GM19239 (cell line): ENCODE results near the gene TENM4.

Source experiments
- DNase-seq: peaks from one replicate; pipeline ENCODE4 v3.0.0; 2011; ENCODE audit warnings: low spot score; ENCODE audit not compliant: insufficient read length
- FAIRE-seq: peaks from 2 replicates; lab custom pipeline; 2011; peaks lifted over from hg19 to GRCh38; lab: Jason Lieb, UNC

TENM4 gene

GRCh38 chr11:78688460-78688859 lies 752.4 kb downstream of the TENM4 start:
- no peak for DNase-seq
- FAIRE-seq = no peak

- DNase-seq (no peak), FAIRE-seq (no peak)
Observed at GRCh38 chr11:78685156-78685555, 755.7 kb downstream of the TENM4 start.

GRCh38 chr11:78684377-78684776 lies 756.5 kb downstream of the TENM4 start:
- DNase-seq = no peak
- no peak for FAIRE-seq

GRCh38 chr11:78683774-78684173 lies 757.1 kb downstream of the TENM4 start:
- FAIRE-seq (no peak), DNase-seq (no peak)

- FAIRE-seq (no peak), DNase-seq (no peak)
Observed at GRCh38 chr11:78676026-78676557, 764.7 kb downstream of the TENM4 start.

GRCh38 chr11:78672850-78673620 lies 767.8 kb downstream of the TENM4 start:
- no peak for FAIRE-seq
- no peak for DNase-seq

- DNase-seq = no peak
- FAIRE-seq = no peak
Observed at GRCh38 chr11:78669249-78669648, 771.6 kb downstream of the TENM4 start.

GRCh38 chr11:78667461-78667860 lies 773.4 kb downstream of the TENM4 start:
- FAIRE-seq (no peak), DNase-seq (no peak)

- DNase-seq (no peak), FAIRE-seq (no peak)
Observed at GRCh38 chr11:78666675-78667160, 774.1 kb downstream of the TENM4 start.

GRCh38 chr11:78664636-78665035 lies 776.2 kb downstream of the TENM4 start:
- no peak for DNase-seq
- FAIRE-seq = no peak

- no peak for DNase-seq
- FAIRE-seq = no peak
Observed at GRCh38 chr11:78662811-78663210, 778.0 kb downstream of the TENM4 start.

- FAIRE-seq = no peak
- DNase-seq = no peak
Observed at GRCh38 chr11:78660471-78660870, 780.4 kb downstream of the TENM4 start.

GRCh38 chr11:78659326-78660270 lies 781.2 kb downstream of the TENM4 start:
- no peak for FAIRE-seq

GRCh38 chr11:78657968-78658839 lies 782.6 kb downstream of the TENM4 start:
- no peak for DNase-seq
- FAIRE-seq = no peak

More at GRCh38 chr11:78659326-78660270, 781.2 kb downstream of the TENM4 start:
- DNase-seq = no peak

- FAIRE-seq (no peak), DNase-seq (no peak)
Observed at GRCh38 chr11:78657441-78657840, 783.4 kb downstream of the TENM4 start.

GRCh38 chr11:78656984-78657383 lies 783.8 kb downstream of the TENM4 start:
- FAIRE-seq = no peak
- DNase-seq = no peak

- no peak for FAIRE-seq
- DNase-seq = no peak
Observed at GRCh38 chr11:78656327-78656726, 784.5 kb downstream of the TENM4 start.

GRCh38 chr11:78655561-78655960 lies 785.3 kb downstream of the TENM4 start:
- DNase-seq = no peak
- no peak for FAIRE-seq

- FAIRE-seq = no peak
Observed at GRCh38 chr11:78654866-78655265, 786.0 kb downstream of the TENM4 start.

GRCh38 chr11:78654071-78654470 lies 786.8 kb downstream of the TENM4 start:
- FAIRE-seq (no peak), DNase-seq (no peak)

More at GRCh38 chr11:78654866-78655265, 786.0 kb downstream of the TENM4 start:
- DNase-seq = no peak
